ENCODE results near the gene PLCB3. TPM values are rescaled to one million over a fixed set of nuclear protein-coding genes. Genes with fewer than 3 reads are reported as not detected.

Gene PLCB3
- 55.4 and 71.7 TPM in 2 replicates for total RNA-seq

DNA sequence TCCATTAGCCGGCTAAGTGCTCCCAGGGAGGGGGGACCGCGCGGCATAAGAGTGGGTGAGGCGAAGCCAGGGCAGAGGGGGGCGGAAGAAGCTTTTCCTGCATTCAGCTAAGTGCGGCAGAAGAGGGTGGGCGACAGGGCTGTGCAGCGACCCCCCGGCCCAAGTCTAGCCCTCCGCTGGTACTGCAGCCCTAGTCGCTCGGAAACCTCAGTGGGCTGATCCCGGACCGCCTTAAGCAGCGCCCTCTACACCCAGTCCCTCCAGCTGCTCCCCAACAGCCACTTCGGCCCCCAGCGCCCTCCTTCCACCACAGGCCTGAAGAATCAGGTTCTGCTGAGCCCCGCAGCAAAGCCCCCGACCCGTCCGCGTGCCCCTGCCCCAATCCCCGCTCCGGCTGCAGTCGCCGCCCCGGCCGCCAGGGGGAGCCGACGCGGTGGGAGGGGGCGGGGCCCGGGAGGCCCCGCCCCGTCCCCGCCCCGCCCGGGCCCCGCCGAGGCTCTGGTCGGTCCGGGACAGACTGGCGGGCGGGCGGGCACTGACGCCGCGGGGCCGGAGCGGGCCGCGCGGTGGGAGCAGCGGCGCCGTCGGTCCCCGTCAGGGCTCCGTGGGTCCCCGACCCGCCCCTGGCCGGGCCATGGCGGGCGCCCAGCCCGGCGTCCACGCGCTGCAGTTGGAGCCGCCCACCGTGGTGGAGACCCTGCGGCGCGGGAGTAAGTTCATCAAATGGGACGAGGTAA is at the start of gene PLCB3:
TSS of gene PLCB3 (plus strand) at position 515 of the 737 bp plus-strand sequence. CDS start at position 635, 120 bp downstream.

DNA sequence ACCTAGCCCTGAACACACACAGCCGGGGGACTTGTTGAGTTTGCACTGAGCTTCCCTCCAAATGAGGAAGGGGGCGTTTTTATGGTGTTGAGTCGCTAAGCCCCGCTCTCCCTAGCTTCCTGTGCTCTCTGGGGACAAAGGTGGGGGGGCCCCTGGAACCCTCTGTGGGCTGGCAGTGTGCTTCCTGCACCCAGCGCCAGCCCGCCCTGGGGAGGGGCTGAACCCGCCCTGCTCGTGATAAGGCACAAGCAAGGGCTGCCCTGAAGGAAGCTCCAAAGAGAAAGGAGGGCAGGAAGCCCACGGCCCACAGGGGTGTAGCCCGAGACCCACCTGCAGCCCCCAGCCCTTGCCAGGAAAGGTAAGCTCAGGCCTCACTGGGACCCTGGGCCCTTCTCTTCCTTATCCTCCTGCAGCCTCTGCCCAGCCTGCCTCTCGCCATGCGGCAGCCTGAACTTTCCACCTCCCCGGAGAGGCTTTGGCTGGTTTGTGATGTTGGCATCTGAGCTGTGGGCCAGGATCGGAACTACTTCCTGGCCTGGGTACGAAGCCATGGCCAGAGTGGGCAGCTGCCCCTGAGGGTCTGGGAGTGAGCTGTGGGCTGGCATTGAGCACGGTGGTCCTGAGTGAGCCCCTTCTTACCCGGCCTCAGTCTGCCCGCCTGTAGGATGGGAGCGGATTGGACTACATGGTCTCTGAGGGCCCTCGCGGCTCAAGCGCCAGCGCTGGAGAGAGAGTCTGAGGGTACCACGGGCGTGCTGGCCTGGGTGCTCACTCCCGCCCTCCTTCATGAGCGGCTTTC is 44.7 kb upstream of the PLCB3 start, which contains the start of gene FERMT3:
TSS of gene FERMT3 (plus strand) at position 265 of the 799 bp plus-strand sequence. CDS start 644 bp downstream, outside the sequence.

DNA sequence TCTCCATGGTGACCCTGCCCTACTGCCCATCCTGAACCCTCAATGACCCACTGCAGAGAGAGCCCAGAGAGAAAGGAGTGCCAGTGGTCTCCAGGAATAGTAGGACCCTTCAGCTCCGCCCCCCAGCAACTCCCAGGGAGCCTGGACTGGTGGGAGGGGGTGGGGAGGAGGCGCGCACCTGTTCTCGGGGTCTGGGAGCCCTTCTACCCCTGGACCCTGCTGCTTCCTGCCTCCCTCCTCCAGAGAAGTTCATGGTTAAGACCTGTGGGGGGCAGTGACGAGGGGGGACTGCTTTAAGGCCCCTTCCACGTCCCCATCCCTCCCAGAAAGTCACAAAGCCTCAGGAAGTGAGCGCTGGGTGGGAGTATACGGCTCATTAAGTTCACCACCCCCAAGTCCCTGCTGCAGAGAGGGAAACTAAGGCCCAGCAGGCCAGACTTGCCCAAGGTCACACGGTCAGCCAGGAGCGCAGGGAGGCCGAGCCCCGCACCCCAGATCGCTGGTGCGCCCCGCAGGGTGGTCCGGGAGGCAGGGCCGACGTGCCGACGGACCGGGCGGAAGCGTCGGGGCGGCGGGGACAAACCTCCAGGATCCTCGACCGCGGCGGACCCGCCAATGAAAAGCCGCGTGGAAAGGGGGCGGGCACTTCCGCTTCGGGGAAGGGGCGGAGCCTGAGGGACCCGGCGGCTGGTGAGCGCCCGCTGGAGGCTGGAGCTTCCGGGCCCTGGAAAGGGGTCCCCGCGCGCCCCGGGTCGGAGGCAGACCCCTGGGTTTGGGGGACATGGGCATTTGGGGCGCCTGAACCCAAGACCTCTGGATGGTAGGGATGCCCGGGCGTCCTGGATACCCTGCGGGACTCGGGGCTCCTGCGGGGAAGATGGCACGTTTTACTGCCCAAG is 25.5 kb upstream of the PLCB3 start, which contains the start of the genes NUDT22 and TRPT1:
TSS of gene NUDT22 (plus strand) at position 667 of the 899 bp plus-strand sequence. CDS start 379 bp downstream, outside the sequence.
TSS of gene TRPT1 (minus strand) at position 579 of the 899 bp plus-strand sequence. CDS start at position 253, 326 bp downstream.

DNA sequence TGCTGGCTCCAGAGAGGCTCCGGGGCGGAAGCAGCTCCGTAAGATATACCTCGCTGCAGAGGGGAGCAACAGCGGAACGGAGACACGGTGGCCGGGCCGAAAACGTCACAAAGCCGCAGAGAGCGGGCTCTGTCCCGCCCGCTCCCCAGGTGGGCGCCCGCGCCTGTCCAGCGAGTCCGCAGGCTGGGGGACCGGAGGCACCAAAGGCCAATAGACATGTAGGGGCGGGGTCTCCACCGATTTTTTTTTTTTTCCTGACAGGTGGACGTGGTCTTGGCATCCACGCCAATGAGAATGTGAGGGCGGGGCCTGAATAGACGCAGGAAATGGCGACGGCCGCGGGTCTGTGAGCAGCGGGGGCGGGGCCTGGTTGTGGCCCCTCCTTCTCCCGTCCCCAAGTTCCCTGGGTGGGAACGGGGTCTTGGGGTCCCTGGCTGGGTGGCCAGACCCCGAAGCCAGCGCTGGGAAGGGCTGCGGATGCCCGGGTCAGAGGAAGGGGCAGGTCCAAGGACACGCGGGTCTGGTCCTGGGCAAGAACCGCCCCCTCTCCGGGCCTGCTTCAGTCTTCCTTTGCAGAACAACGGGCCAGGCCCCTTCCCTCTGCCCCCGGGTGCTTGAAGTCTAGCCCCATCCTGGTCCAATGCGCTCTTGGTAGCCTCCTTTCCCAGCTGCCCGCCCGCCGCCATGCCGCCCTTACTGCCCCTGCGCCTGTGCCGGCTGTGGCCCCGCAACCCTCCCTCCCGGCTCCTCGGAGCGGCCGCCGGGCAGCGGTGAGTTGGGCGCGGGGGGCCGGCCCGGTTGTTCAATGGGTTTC is 21.0 kb upstream of the PLCB3 start, which contains the start of gene DNAJC4:
TSS of gene DNAJC4 (plus strand) at position 378 of the 814 bp plus-strand sequence. CDS start at position 685, 307 bp downstream.

DNA sequence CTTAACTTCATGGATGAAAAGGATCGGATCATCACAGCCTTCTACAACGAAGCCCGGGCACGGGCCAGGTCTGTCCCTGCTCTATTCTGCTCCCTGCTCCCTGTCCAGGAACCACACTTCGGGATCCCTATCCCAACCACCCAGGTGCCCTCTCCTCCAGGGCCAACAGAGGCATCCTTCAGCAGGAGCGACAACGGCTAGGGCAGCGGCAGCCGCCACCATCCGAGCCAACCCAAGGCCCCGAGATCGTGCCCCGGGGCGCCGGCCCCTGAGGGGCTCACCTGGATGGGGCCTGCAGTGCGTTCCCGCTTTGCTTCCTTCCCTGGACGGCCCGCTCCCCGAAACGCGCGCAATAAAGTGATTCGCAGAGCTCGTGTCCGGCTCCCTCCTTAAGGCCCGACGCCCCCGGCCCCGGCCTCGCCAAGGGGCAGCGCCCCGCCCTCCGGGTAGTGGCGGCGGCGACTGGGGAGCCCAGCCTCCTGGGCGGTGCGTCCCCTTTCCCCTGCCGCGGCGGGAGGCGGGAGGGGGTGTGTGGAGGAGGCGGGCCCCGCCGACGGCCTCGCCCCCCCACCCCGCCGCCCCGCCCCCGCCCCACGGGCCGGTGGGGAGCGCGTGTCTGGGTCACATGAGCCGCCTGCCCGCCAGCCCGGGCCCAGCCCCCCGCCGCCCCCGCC is 17.3 kb upstream of the PLCB3 start, which contains the start of gene VEGFB:
TSS of gene VEGFB (plus strand) at position 672 of the 674 bp plus-strand sequence. CDS start 250 bp downstream, outside the sequence.

DNA sequence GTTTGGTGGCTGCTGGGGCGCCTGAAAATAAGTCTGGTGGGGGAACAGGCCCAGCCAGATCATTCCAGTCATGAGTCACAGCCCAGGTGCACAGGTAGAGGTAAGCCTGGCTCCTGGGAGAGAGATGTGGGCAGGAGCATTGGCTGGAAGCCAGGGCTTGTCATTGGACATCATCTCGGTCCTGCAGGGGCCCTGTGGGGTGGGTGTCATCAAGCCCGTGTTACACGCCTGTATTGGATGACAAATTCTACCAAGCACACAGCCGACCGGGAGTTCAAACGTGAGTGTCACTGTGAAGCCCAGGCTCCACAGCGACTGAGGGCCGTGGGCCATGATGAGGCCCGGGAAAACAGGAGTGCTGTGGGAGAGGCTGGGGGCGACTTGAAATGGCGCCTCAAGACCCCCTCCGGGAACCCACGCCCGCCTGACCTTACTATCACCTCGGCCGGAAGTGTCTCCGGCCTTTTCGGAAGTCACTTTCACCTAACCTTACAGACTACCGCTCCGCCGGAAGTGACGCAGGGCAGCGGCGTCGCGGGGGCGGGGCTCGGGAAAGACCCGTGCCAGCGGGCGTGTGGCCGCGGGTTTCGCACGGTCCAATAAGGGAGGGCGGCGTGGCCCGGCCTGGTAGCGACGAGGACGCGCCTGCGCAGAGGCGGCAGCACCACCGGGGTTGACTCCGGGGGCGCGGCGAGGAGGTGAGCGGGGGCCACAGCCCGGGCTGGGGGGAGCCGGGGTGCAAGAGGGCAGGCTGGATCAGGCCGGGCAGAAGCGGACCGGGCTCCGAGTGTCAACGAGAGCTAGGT is 10.7 kb upstream of the PLCB3 start, which contains the start of gene FKBP2:
TSS of gene FKBP2 (plus strand) at position 661 of the 806 bp plus-strand sequence. CDS start 1,293 bp downstream, outside the sequence.

DNA sequence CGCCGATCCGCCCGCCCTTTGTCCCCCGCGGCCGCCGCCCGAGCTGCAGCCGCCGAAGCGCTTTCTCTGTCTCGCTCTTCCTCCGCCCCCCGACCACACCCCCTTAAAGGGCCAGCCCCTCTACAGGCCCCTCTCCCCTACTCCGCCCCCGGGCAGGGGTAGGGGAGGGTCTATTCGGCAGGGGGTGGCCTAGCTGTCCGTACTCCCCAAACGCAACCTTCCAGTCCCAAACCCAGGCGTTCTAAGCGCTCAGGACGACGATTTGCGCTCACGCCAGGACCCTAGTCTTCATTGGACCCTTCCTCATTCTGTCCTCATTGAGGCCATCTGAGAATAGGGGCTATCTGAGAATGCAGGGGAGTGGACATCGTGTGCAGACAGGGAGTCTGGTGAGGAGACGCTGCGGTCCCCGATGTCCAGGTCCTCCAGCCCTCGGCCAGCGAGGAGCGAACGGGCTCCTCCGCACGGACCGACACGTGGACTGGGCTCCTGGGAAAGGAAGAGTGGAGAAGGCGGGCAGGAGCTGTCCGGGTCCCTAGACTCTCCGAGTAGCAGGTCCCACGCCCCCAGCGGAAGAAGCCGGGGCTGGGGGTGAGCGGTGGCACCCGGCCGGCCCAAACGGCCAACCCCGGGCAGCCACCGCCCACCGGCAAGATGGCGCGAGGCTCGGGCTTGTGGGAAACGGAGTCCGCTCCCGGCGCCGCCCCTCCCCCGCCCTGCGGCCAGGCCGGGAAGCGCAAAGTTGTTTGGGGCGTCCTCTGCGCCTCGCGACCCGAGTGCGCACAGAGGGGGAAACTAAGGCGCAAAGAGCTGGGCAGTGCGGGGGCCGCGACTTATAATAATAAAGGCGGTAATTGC is 4.2 kb upstream of the PLCB3 start, which contains the start of gene PPP1R14B:
TSS of gene PPP1R14B (minus strand) at position 73 of the 858 bp plus-strand sequence. CDS start 270 bp downstream, outside the sequence.

DNA sequence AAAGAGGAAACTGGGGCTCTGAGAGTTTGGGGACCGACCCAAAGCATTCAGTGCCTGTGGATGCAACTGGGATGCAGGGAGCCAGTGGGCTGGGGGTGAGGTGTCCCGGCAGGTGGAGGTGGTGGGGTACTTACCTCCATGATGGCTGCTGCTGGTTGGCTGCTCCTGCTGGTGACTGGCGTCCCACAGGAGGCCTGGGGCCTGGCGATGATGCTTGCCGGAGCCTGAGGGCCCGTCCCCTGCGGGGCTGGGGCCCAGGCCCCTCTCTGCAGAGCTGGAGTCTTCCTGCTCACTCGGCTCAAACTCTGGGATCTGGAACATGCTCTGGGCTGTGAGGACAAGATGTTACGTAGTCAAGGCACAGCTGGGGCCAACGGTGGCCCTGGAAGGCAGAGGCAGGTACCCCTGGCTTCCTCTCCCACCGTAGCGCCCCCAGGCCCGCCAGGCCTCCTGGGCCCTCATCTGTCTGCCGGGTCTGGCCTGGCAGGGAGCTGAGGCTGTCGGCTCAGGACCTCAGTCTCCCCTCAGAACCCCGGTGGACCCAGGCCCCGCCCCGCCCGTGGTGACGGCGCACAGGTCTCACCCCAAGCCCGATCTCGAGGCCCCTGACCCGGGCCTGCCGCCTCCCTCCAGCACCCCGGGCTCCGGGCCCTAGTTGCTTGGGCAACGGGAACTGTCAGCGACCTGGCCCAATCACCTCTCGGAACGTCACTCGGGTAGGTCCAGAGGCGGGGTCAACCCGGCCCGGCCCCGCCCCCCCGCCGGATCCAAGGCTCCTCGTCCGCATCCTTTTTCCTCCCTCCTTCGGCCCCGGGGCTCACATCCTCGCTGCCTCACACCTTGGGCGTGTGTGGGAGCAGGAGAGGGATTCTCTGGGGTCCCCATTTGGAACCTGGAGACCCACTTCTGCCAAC is 33.0 kb downstream of the PLCB3 start, which contains the start of gene BAD:
TSS of gene BAD (minus strand) at position 618 of the 914 bp plus-strand sequence. CDS start at position 321, 297 bp downstream.

DNA sequence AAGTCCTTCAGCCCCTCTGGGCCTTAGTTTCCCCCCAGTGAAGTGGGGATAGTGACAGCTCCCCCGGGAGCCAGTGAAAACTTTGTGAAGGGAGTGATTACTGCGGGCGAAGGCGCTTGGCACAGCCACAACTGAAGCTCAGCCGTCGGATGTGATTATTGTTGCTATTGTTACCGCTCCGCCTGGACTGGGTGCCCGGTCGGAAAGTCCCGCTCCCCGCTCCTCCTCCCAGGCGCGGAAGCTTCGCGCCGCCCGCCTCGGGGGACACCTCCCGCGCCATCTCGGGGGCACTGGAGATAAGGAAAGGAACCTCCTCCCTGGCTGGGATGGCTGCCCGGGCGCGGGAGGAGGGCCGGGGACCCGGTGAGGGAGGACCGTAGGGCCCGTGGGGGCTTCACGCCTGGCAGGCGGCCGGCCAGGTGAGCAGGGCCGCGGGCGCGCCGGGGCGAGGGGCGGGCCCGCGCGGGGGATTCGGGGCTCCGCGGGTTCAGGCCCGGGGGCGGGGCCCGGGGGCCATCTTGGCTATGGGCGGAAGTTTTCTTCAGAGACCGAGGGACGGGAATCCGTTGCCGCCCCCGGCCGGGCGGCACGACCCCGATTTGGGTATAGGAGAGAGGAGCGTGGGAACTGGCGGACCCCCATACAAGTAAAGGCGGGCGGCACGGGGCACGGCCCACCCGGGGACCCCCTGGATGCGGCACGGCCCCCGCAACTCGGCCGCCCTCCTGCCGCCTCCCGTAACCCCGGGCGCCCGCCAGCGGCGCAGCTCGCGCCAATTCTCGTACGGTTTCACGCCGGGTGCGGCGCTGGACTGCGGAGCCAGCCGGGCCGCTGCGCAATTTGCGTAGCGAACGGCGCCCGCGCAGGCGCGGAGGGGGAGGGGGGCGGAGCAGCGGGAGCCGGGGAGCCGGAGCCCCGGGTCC is 33.9 kb downstream of the PLCB3 start, which contains the start of gene GPR137:
TSS of gene GPR137 (plus strand) at position 887 of the 923 bp plus-strand sequence. CDS start 677 bp downstream, outside the sequence.

DNA sequence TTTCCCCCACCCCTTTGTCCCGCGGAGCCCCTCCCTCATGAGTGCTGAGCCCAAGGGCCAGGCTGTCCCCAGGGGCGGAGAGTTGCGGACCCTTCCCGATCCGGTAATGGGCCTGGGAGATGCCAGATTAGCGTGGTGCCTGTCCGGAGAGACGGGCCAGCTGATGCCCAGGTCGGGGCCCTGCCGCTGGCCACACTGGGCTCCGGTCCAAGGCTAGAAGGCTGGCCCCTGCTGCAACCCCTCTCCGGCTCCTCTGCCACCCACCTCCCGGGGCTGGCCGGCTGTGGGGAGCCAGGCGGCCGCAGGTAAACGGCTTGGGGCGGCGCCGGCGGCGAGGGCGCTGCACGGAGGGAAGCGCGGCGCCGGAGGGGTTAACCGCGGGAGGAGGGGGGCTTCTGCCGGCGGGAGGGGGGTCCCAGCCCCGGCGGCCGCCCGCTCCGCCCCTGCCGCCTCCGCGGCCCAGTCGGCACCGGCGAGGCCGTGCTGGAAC is 40.0 kb downstream of the PLCB3 start, which contains the start of gene KCNK4:
TSS of gene KCNK4 (plus strand) at position 41 of the 490 bp plus-strand sequence. CDS start 1,717 bp downstream, outside the sequence.

DNA sequence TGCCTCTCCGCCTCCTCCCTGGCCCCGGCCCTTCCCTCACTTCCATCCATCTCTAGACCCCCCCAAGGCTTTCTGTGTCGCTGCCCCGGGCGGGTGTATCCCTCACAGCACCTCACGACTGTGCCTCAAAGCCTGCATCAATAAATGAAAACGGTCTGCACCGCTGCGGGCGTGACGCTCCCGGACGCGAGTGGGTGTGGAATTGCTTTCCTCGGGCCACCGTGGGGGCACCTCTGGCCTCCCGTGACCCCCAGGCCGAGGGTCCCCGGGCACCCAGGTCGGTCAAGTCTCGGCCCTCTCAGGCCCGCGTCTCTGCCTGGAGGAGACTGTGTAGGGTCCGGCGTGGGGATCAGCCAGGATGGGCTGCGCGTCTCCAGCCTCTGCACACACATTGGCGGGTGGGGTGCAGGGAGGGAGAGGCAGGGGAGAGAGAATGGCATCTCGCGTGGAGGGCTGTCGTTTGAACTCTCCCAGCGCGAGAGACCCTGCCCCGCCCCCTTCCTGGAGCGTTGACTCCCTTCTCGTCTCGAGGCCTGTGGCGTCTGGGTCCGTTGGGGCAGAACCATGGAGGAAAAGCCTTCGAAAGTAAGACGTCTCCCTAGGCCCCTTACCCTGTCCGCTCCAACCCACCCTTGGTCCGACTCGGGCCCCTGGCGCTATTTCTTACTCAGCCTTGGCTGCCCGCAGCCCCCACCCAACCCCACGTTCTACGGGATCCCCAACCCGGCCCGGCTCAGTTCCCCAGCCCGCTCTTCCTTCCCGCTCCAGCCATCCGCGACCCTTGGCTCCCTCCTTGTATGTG is 48.7 kb downstream of the PLCB3 start, which contains the start of gene CATSPERZ:
TSS of gene CATSPERZ (plus strand) at position 512 of the 802 bp plus-strand sequence. CDS start at position 565, 53 bp downstream.

DNA sequence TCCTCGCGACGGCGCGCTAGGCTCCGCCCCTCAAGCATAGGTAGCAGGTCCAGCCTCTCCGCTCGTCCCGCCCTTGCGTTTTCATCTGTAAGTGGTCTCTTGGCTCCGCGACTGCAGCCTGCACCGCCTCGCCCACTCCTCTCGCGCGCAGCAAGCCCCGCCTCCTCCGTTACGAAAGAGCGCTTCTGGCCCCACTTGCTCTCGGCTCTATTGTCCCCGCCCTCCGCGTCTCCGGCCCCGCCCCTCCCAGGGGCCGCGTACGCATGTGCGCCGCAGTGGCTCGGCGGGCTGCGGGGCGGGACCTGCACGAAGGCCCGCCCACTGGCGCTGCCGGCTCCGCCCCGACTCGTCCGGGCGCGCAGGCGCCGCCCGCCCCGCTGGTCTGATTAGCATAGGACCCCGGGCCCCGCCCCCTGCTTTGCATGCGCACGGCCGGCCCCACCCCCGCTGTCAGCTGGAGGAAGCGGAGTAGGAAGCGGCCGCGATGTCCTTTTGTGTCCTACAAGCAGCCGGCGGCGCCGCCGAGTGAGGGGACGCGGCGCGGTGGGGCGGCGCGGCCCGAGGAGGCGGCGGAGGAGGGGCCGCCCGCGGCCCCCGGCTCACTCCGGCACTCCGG is 53.9 kb downstream of the PLCB3 start, which contains the start of gene ESRRA:
TSS of gene ESRRA (plus strand) at position 450 of the 616 bp plus-strand sequence. CDS start 1,656 bp downstream, outside the sequence.

DNA sequence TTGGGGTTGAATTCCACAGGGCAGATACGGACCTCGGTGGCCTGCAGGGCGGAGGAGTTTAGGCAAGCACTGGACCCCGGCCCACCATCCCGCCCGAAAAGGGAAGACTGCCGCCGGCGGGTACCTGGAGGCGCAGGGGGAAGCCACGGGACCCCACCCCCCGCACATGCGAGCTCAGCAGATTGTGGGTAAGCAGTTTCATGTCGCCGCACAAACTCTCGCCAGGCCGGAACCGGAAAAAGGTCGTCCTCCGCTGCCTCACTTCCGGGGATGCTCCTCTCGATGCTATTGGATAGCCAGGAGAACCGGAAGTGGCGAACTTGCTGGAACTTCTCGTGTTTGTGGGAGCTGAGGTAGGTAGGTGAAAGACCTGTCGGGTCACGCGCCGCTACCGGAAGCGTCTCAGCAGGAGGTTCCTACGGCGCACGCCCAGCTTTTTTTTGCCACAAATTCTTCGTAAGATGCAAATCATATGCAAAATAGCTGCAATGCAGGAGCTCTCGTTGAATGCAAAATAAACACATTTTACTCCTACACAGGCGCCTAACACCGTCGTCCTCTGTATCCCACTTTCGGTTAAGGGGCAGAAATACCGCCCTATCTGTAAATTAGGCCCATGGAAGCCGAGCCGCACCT is 66.1 kb downstream of the PLCB3 start, which contains the start of gene TRMT112:
TSS of gene TRMT112 (minus strand) at position 235 of the 636 bp plus-strand sequence. CDS start at position 202, 33 bp downstream.

All from hair follicular keratinocyte (primary cell).